Astrocyte (in vitro differentiated cells and primary cell): Measurements from ENCODE around the gene BTLA.

Experiments used
- CTCF ChIP-seq: IDR thresholded peaks from 2 replicates; pipeline ENCODE4 v1.5.1; 2011; ENCODE audit warnings: low read depth, mild to moderate bottlenecking, inconsistent platforms, low read length, moderate library complexity; ENCODE audit not compliant: insufficient read depth
- EZH2 ChIP-seq: IDR thresholded peaks from 2 replicates; pipeline ENCODE4 v1.6.1; 2012; ENCODE audit warnings: mild to moderate bottlenecking, low read length, inconsistent platforms; ENCODE audit not compliant: insufficient read depth

GRCh38 chr3:112492124-112492523 lies 7.1 kb downstream of the BTLA start:
- TF ChIP-seq CTCF (no peak), EZH2 (no peak)
